ENCODE measurements around the gene NCOA1.

The NCOA1 gene

DNA sequence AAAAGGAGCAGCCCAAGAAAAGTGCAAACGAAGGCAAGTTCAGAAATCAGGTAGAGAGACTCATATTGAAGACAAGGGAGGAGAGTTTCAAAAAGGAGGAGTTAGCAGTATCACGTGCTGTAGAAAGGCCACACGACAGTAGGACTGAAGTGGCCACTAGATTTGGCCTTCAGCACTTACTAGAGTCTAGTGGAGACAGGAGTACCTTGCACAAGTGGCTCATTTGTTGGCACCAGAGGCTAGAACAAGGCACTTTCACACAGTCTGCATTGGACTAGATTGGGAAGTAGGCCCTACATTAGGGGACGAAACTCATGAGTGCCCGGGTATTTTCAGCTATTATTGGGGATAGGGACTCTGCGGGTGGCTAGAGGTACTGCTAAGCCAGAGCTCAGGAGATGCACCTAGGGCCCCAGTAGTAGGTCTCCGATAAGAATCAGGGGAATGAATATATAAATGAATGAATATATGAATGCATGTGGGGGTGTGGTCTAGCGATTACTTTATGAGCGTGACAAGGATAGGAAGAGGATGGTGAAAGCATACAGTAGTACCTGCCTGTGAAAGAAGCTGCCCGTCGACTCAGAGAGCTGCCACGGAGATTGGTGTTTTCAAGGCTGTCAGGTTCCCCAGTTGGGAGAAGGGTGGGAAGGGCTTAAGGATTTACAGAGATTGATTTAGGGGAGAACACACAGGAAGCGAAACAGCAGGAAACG is 1.4 kb upstream of the NCOA1 start:
- ATAC-seq (ENCODE audit: low read depth) (no peak), DNase-seq (ENCODE audit: low spot score) (no peak)
- Histone ChIP-seq H3K27ac (ENCODE audit: poor library complexity, severe bottlenecking) (no peak overlapping the region), H3K36me3 (ENCODE audit: low read depth) (no peaks in the 10 kb centered on the region), H3K4me1 (ENCODE audit: insufficient read depth, poor library complexity, severe bottlenecking) (no peaks in the 10 kb centered on the region), H3K4me3 (ENCODE audit: severe bottlenecking) (no peak overlapping the region), H3K9me3 (ENCODE audit: severe bottlenecking) (no peaks in the 10 kb centered on the region), H3K27me3 (ENCODE audit: insufficient read depth, poor library complexity, severe bottlenecking) (no peaks in the 10 kb centered on the region)
- TF ChIP-seq, protein P1, sequence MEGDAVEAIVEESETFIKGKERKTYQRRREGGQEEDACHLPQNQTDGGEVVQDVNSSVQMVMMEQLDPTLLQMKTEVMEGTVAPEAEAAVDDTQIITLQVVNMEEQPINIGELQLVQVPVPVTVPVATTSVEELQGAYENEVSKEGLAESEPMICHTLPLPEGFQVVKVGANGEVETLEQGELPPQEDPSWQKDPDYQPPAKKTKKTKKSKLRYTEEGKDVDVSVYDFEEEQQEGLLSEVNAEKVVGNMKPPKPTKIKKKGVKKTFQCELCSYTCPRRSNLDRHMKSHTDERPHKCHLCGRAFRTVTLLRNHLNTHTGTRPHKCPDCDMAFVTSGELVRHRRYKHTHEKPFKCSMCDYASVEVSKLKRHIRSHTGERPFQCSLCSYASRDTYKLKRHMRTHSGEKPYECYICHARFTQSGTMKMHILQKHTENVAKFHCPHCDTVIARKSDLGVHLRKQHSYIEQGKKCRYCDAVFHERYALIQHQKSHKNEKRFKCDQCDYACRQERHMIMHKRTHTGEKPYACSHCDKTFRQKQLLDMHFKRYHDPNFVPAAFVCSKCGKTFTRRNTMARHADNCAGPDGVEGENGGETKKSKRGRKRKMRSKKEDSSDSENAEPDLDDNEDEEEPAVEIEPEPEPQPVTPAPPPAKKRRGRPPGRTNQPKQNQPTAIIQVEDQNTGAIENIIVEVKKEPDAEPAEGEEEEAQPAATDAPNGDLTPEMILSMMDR (IDR thresholded peaks at IDR 0.05; ENCODE audit: poor library complexity, severe bottlenecking), result no peak

DNA sequence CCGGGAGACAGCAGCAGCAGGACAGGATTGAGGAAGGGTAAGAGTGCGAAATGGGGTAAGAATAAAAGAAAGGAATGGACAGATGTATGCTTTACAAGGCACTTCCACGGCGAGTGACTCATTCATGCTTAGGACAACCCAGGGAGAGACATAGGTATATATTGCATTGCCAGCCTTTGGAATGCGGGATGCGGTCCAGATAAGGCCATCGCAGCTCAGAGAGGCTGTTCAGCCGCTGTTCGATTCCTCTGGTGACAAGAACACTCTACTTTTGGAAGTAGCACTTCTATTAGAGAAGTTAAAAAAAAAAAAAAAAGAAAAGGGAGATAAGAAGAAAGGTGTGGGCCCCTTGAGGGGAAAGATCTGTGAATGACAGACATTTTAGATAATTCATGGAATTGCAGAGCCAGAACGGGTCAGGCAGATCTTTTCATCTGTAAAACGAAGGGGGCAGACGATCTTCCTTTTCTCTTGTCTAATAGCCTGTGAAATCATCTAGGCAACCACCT is 819 bp upstream of the NCOA1 start:
- DNase-seq (ENCODE audit: low spot score), result no peak
- H3K36me3 ChIP-seq (ENCODE audit: low read depth), result no peaks in the 10 kb centered on the region
- peak overlapping the region; percentile 55 for H3K4me3 ChIP-seq (ENCODE audit: severe bottlenecking)
- H3K9me3 ChIP-seq (ENCODE audit: severe bottlenecking), result no peaks in the 10 kb centered on the region
- peak overlapping the region; percentile 23 for H3K27ac ChIP-seq (ENCODE audit: poor library complexity, severe bottlenecking)
- H3K4me1 ChIP-seq (ENCODE audit: insufficient read depth, poor library complexity, severe bottlenecking), result no peaks in the 10 kb centered on the region
- H3K27me3 ChIP-seq (ENCODE audit: insufficient read depth, poor library complexity, severe bottlenecking), result no peaks in the 10 kb centered on the region
- TF ChIP-seq, protein P1 (IDR thresholded peaks at IDR 0.05; ENCODE audit: poor library complexity, severe bottlenecking), result no peak
- ATAC-seq (ENCODE audit: low read depth), result peak; percentile 64

DNA sequence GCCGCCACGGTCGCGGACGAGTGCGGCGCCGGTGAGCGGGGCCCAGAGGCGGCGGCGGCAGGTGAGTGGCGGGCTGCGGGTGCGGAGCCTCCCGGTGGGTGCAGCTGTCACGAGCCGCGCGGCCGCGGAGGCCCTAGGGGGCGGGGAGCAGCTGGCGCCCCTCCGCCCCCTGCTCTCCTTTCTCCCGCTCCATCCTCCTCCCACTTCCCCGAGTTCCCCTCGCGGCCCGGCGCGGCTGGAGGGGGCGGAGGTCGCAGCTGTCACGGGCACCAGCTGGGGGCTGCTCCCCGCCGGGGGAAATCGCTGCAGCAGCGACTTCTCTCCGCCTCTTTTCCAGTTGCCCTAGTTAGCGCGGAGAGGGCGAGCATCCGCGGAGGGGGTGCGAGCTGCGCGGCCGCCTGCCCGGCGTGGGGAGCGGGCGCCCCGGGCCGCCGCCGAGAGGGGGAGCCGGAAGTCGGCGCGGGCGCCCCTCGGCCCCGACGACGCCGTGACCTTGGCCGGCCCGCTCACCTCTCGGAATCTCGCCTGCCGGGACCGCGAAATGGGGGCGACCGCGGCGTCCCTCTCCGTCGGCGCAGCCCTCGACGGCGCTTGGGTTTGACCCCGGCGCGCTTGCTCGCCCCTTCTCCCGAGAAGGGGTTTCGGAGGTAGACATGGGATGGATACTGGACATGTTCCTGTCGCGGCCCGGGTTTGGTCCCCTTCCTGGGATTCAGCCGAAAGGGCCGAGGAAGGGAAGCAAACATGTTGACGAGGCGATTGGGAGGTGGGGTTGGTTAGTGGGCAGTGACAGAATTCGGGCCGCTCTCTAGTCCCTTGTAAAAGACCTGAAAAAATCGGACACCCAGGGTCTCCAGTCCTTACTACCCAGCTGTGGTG is 727 bp downstream of the NCOA1 start:
- ATAC-seq (ENCODE audit: low read depth) (peak; percentile 21), DNase-seq (ENCODE audit: low spot score) (no peak)
- H3K4me1 ChIP-seq (ENCODE audit: insufficient read depth, poor library complexity, severe bottlenecking), result no peaks in the 10 kb centered on the region
- H3K36me3 ChIP-seq (ENCODE audit: low read depth), result no peaks in the 10 kb centered on the region
- H3K27me3 ChIP-seq (ENCODE audit: insufficient read depth, poor library complexity, severe bottlenecking), result no peaks in the 10 kb centered on the region
- TF ChIP-seq, protein P1 (IDR thresholded peaks at IDR 0.05; ENCODE audit: poor library complexity, severe bottlenecking), result no peak
- H3K9me3 ChIP-seq (ENCODE audit: severe bottlenecking), result no peaks in the 10 kb centered on the region
- peak overlapping the region; percentile 55 for H3K4me3 ChIP-seq (ENCODE audit: severe bottlenecking)
- H3K27ac ChIP-seq (ENCODE audit: poor library complexity, severe bottlenecking), result no peak overlapping the region

DNA sequence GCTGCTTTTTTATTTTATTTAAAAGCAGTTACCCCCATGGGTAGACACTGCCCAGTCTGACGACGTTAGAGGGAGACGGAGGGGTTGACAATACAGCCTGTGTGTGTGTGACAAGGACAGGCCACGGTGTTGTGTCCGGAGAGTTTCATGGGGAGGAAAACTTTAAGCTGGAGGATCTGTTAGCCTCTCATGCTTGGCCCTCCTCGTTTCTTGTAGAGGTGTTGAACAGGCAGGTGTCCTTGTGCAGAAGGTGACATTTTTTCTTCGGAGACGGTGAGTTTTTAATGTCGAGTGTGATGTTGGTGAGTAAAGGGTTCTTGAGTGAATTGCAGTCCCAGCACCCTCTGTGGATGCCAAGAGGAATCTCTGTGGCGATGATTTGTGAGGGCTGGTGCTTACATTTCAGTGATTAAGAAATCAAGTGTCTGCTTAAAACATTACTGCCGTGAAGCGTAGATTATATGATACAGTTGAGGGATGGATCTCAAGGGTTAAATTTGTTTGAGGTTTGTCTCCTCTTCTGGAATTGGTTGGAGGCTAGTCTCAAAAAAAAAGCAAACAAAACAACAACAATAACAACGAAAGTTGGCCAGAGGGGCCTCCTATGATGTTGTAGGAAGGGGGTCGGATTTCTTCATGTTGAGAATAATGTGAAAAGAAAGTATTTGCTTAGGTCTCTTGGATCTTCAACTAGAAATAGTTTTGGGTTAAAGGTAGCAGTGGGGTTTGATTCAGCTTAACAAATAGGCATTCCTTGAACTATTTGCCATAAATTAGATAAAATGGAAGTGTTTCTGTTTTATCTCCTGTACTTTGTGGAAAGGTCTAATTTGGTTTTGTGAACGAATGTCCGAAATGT is 1.6 kb downstream of the NCOA1 start:
- Histone ChIP-seq H3K36me3 (ENCODE audit: low read depth) (no peaks in the 10 kb centered on the region), H3K9me3 (ENCODE audit: severe bottlenecking) (no peaks in the 10 kb centered on the region), H3K27me3 (ENCODE audit: insufficient read depth, poor library complexity, severe bottlenecking) (no peaks in the 10 kb centered on the region), H3K27ac (ENCODE audit: poor library complexity, severe bottlenecking) (no peak overlapping the region), H3K4me3 (ENCODE audit: severe bottlenecking) (no peak overlapping the region), H3K4me1 (ENCODE audit: insufficient read depth, poor library complexity, severe bottlenecking) (no peaks in the 10 kb centered on the region)
- DNase-seq (ENCODE audit: low spot score), result no peak
- TF ChIP-seq, protein P1 (IDR thresholded peaks at IDR 0.05; ENCODE audit: poor library complexity, severe bottlenecking), result no peak
- ATAC-seq (ENCODE audit: low read depth), result no peak

Measured in RWPE2 (cell line).